Naive B cell (primary cell): ENCODE data around the gene CLCA2. TPM values are rescaled to one million over a fixed set of nuclear protein-coding genes. Genes with fewer than 3 reads are reported as not detected.

Experiments
- ATAC-seq, 2 donors: fragments of 150-1000 bp; cut with Tn5 transposase; 2 replicates each; pipeline ENCODE4 v1.10.0; 2021; ENCODE audit warnings: low read depth in 2 of 2, mild to moderate bottlenecking in 2 of 2, moderate library complexity in 2 of 2
- DNase-seq: peaks from one replicate; pipeline ENCODE4 v3.0.0; 2022
- H3K27ac Mint-ChIP-seq, 6 donors: one replicate each; pipeline ENCODE4 v1.8.0; 2020 to 2022; ENCODE audit warnings: mild to moderate bottlenecking in 6 of 6, mixed read lengths in 6 of 6, moderate library complexity in 5 of 6, inconsistent platforms in 2 of 6
- H3K27me3 Mint-ChIP-seq, 3 donors: one replicate each; pipeline ENCODE4 v1.8.0; 2021 to 2022; ENCODE audit warnings: mixed read lengths in 3 of 3, mild to moderate bottlenecking in 1 of 3
- H3K36me3 Mint-ChIP-seq, 2 donors: one replicate each; pipeline ENCODE4 v1.8.0; 2020 to 2022; ENCODE audit warnings: mixed read lengths in 2 of 2, inconsistent platforms in 1 of 2, mild to moderate bottlenecking in 1 of 2
- H3K4me1 Mint-ChIP-seq, 3 donors: one replicate each; pipeline ENCODE4 v1.8.0; 2020 to 2022; ENCODE audit warnings: mixed read lengths in 3 of 3, inconsistent platforms in 1 of 3, mild to moderate bottlenecking in 1 of 3, moderate library complexity in 1 of 3
- H3K4me3 Mint-ChIP-seq, 8 donors: one replicate each; pipeline ENCODE4 v1.8.0; 2020 to 2022; ENCODE audit warnings: mild to moderate bottlenecking in 8 of 8, mixed read lengths in 8 of 8, moderate library complexity in 8 of 8, inconsistent platforms in 2 of 8
- H3K9me3 Mint-ChIP-seq, 7 donors: one replicate each; pipeline ENCODE4 v1.8.0; 2020 to 2022; ENCODE audit warnings: mixed read lengths in 7 of 7, mild to moderate bottlenecking in 5 of 7, inconsistent platforms in 2 of 7, moderate library complexity in 1 of 7
- polyA plus RNA-seq, 6 donors: library from polyadenylated mRNA; unstranded; fragments of 300-500 nt; fragmentation: Illumina TruSeq; gene quantifications; one replicate each; pipeline ENCODE4 v1.2.3, GENCODE V29; 2021; ENCODE audit warnings: low read depth in 6 of 6

Gene CLCA2
- polyA plus RNA-seq, 6 donors from 2014 or later: not detected

GRCh38 chr1:86395751-86396497 lies 28.0 kb upstream of the CLCA2 start, which contains the start of gene ODF2L:
Gene ODF2L, minus strand, starts transcription at chr1:86396323. Its CDS starts 9,296 bp downstream, at chr1:86387027.
- DNase-seq (peak; percentile 89), ATAC-seq (peak; percentile 97 to 98)
- H3K4me3 Mint-ChIP-seq: peak within 1 kb of the TSS; percentile 92 to 99 (median 99)
- H3K27ac Mint-ChIP-seq: peak within 1 kb of the TSS; percentile 92 to 99 (median 97)
- H3K4me1 Mint-ChIP-seq: peaks cover 20 to 39% (median 31%) of the 10 kb centered on the region in 3 donors
- H3K27me3 Mint-ChIP-seq: no peaks in the 10 kb centered on the region
- peaks cover 0 to 3% (median 0%) of the 10 kb centered on the region in 7 donors for H3K9me3 Mint-ChIP-seq
- H3K36me3 Mint-ChIP-seq: no peaks in the 10 kb centered on the region

- peaks cover 16 to 34% (median 27%) of the 10 kb centered on the region in 3 donors for H3K4me1 Mint-ChIP-seq
- H3K9me3 Mint-ChIP-seq: no peaks in the 10 kb centered on the region
- DNase-seq (no peak), ATAC-seq (peak; percentile 24 to 39)
- H3K27me3 Mint-ChIP-seq: no peaks in the 10 kb centered on the region
- H3K36me3 Mint-ChIP-seq: no peaks in the 10 kb centered on the region
- H3K27ac Mint-ChIP-seq: peak overlapping the region; percentile 92 to 99 (median 97)
- H3K4me3 Mint-ChIP-seq: peak overlapping the region; percentile 92 to 99 (median 99)
Observed at GRCh38 chr1:86396498-86396890, 27.5 kb upstream of the CLCA2 start.

- Mint-ChIP-seq H3K4me3 (no peak overlapping the region), H3K4me1 (no peaks in the 10 kb centered on the region), H3K27me3 (no peaks in the 10 kb centered on the region), H3K9me3 (no peaks in the 10 kb centered on the region), H3K36me3 (peaks cover 0 to 4% of the 10 kb centered on the region in 2 donors), H3K27ac (peak overlapping the region in 1 of 6 donors; percentile 37)
- ATAC-seq (no peak), DNase-seq (no peak)
Observed at GRCh38 chr1:86409416-86410021, 14.5 kb upstream of the CLCA2 start.

- Mint-ChIP-seq H3K27me3 (no peaks in the 10 kb centered on the region), H3K4me1 (no peaks in the 10 kb centered on the region), H3K27ac (no peak overlapping the region), H3K36me3 (peaks cover 0 to 4% of the 10 kb centered on the region in 2 donors), H3K4me3 (no peak overlapping the region), H3K9me3 (no peaks in the 10 kb centered on the region)
- no peak for DNase-seq
- ATAC-seq: no peak
Observed at GRCh38 chr1:86410879-86411278, 13.1 kb upstream of the CLCA2 start.

GRCh38 chr1:86416343-86416742 lies 7.6 kb upstream of the CLCA2 start:
- no peaks in the 10 kb centered on the region for H3K36me3 Mint-ChIP-seq
- H3K9me3 Mint-ChIP-seq: no peaks in the 10 kb centered on the region
- no peak overlapping the region for H3K27ac Mint-ChIP-seq
- H3K27me3 Mint-ChIP-seq: peaks cover 0 to 4% (median 0%) of the 10 kb centered on the region in 3 donors
- DNase-seq: no peak
- no peak for ATAC-seq
- peaks cover 4 to 7% (median 5%) of the 10 kb centered on the region in 3 donors for H3K4me1 Mint-ChIP-seq
- no peak overlapping the region for H3K4me3 Mint-ChIP-seq

- DNase-seq (peak; percentile 50), ATAC-seq (peak; percentile 97 to 98)
- peak overlapping the region in 3 of 6 donors; percentile 44 to 75 (median 51) for H3K27ac Mint-ChIP-seq
- peaks cover 4 to 7% (median 5%) of the 10 kb centered on the region in 3 donors for H3K4me1 Mint-ChIP-seq
- H3K36me3 Mint-ChIP-seq: no peaks in the 10 kb centered on the region
- peak overlapping the region; percentile 7 to 88 (median 80) for H3K4me3 Mint-ChIP-seq
- no peaks in the 10 kb centered on the region for H3K9me3 Mint-ChIP-seq
- peaks cover 0 to 16% (median 9%) of the 10 kb centered on the region in 3 donors for H3K27me3 Mint-ChIP-seq
Observed at GRCh38 chr1:86419277-86419903, 4.6 kb upstream of the CLCA2 start.

- ATAC-seq: no peak
- Mint-ChIP-seq H3K9me3 (no peaks in the 10 kb centered on the region), H3K27ac (no peak overlapping the region), H3K4me3 (no peak overlapping the region), H3K36me3 (no peaks in the 10 kb centered on the region), H3K4me1 (peaks cover 4 to 7% (median 5%) of the 10 kb centered on the region in 3 donors), H3K27me3 (peaks cover 5 to 16% (median 9%) of the 10 kb centered on the region in 3 donors)
- DNase-seq: no peak
Observed at GRCh38 chr1:86421601-86422280, 2.2 kb upstream of the CLCA2 start.

- Mint-ChIP-seq H3K4me3 (no peak overlapping the region), H3K27me3 (peaks cover 5 to 16% (median 9%) of the 10 kb centered on the region in 3 donors), H3K36me3 (no peaks in the 10 kb centered on the region), H3K27ac (no peak overlapping the region), H3K9me3 (no peaks in the 10 kb centered on the region), H3K4me1 (peaks cover 4 to 7% (median 5%) of the 10 kb centered on the region in 3 donors)
- ATAC-seq (no peak), DNase-seq (no peak)
Observed at GRCh38 chr1:86423473-86423872, 498 bp upstream of the CLCA2 start.

GRCh38 chr1:86429122-86429725 lies 5.3 kb downstream of the CLCA2 start:
- no peak overlapping the region for H3K4me3 Mint-ChIP-seq
- no peaks in the 10 kb centered on the region for H3K9me3 Mint-ChIP-seq
- no peaks in the 10 kb centered on the region for H3K36me3 Mint-ChIP-seq
- H3K27me3 Mint-ChIP-seq: peaks cover 0 to 5% (median 0%) of the 10 kb centered on the region in 3 donors
- ATAC-seq (no peak), DNase-seq (no peak)
- no peak overlapping the region for H3K27ac Mint-ChIP-seq
- H3K4me1 Mint-ChIP-seq: no peaks in the 10 kb centered on the region

- no peaks in the 10 kb centered on the region for H3K36me3 Mint-ChIP-seq
Observed at GRCh38 chr1:86429835-86430234, 5.9 kb downstream of the CLCA2 start.

GRCh38 chr1:86430376-86430775 lies 6.4 kb downstream of the CLCA2 start:
- Mint-ChIP-seq H3K4me3 (no peak overlapping the region), H3K36me3 (no peaks in the 10 kb centered on the region), H3K27me3 (peaks cover 0 to 5% (median 0%) of the 10 kb centered on the region in 3 donors), H3K9me3 (no peaks in the 10 kb centered on the region), H3K27ac (no peak overlapping the region), H3K4me1 (no peaks in the 10 kb centered on the region)
- ATAC-seq (no peak), DNase-seq (no peak)

More at GRCh38 chr1:86429835-86430234, 5.9 kb downstream of the CLCA2 start:
- Mint-ChIP-seq H3K9me3 (no peaks in the 10 kb centered on the region), H3K4me3 (no peak overlapping the region), H3K4me1 (no peaks in the 10 kb centered on the region), H3K27ac (no peak overlapping the region), H3K27me3 (peaks cover 0 to 5% (median 0%) of the 10 kb centered on the region in 3 donors)
- ATAC-seq (no peak), DNase-seq (no peak)

GRCh38 chr1:86434059-86434458 lies 10.1 kb downstream of the CLCA2 start:
- Mint-ChIP-seq H3K27me3 (peaks cover 6 to 10% (median 6%) of the 10 kb centered on the region in 3 donors), H3K4me3 (no peak overlapping the region), H3K27ac (no peak overlapping the region), H3K4me1 (no peaks in the 10 kb centered on the region), H3K9me3 (no peaks in the 10 kb centered on the region), H3K36me3 (no peaks in the 10 kb centered on the region)
- no peak for ATAC-seq
- no peak for DNase-seq

- H3K36me3 Mint-ChIP-seq: no peaks in the 10 kb centered on the region
- no peak for DNase-seq
- no peak overlapping the region for H3K4me3 Mint-ChIP-seq
- ATAC-seq: no peak
- peaks cover 6 to 16% (median 6%) of the 10 kb centered on the region in 3 donors for H3K27me3 Mint-ChIP-seq
- no peaks in the 10 kb centered on the region for H3K9me3 Mint-ChIP-seq
- H3K4me1 Mint-ChIP-seq: no peaks in the 10 kb centered on the region
- no peak overlapping the region for H3K27ac Mint-ChIP-seq
Observed at GRCh38 chr1:86435327-86435726, 11.4 kb downstream of the CLCA2 start.
